K562 (cell line): Measurements from ENCODE around the gene NPTX2. TPM values are rescaled to one million over a fixed set of nuclear protein-coding genes. Genes with fewer than 3 reads are reported as not detected.

Experiments
- ATAC-seq: fragments of 200-7000 bp; cut with Tn5 transposase; 3 replicates; pipeline ENCODE4 v1.9.1; 2020; ENCODE audit warnings: moderate library complexity
- BruUV-seq: library from RNA; stranded (reverse); fragments of 400-500 nt; replicated peaks from 2 replicates; lab custom pipeline; 2021; lab: Mats Ljungman, UMichigan
- CTCF ChIA-PET: fragments of 300-600 bp; formaldehyde crosslinking; extraction: SDS; loops from one replicate; lab custom pipeline; 2021; ENCODE audit warnings: low intra/inter-chr PET ratio; lab: Yijun Ruan, JAX
- POLR2A ChIA-PET: fragments of 300-600, 350-650 bp; sonication (Branson Sonifier 250); formaldehyde crosslinking; extraction: SDS; loops from one replicate; lab custom pipeline; 2021; ENCODE audit warnings: antibody characterized with exemption, inconsistent platforms; lab: Yijun Ruan, JAX
- DNase-seq, 4 experiments: peaks; one replicate each; pipeline versions ENCODE4 v3.0.0 to v3.0.0-alpha.2; 2011 to 2018; ENCODE audit warnings: low spot score in 3 of 4, mixed read lengths in 3 of 4; ENCODE audit errors: extremely low read depth in 1 of 4
- FAIRE-seq: peaks from 2 replicates; lab custom pipeline; 2011; peaks lifted over from hg19 to GRCh38; lab: Jason Lieb, UNC
- H2AFZ ChIP-seq: 2 replicates; pipeline ENCODE4 v1.6.0; 2011; ENCODE audit warnings: low read depth, low read length, control low read depth, inconsistent platforms
- H3K27ac ChIP-seq: fragments of 200-600 bp; 3 replicates; pipeline ENCODE4 v1.8.0; 2011; ENCODE audit warnings: low read depth, mild to moderate bottlenecking, control low read depth, inconsistent platforms, low read length, moderate library complexity, mixed read lengths; ENCODE audit errors: extremely low read depth
- H3K27me3 ChIP-seq, 2 experiments: fragments of 300-600 bp in 1 of 2; 2 replicates in 1 of 2; 3 replicates in 1 of 2; pipeline versions ENCODE4 v1.6.0 to v1.8.0; 2011; ENCODE audit warnings: inconsistent platforms in 2 of 2, low read length in 2 of 2, mild to moderate bottlenecking in 1 of 2, mixed read lengths in 1 of 2, moderate library complexity in 1 of 2; ENCODE audit not compliant: control insufficient read depth in 2 of 2, insufficient read depth in 2 of 2
- H3K36me3 ChIP-seq: fragments of 300-600 bp; 3 replicates; pipeline ENCODE4 v1.8.0; 2011; ENCODE audit warnings: mild to moderate bottlenecking, low read length, inconsistent platforms; ENCODE audit not compliant: control insufficient read depth, insufficient read depth
- H3K4me1 ChIP-seq, 2 experiments: fragments of 200-600 bp in 1 of 2; replicated peaks in 1 of 2; 2 replicates in 1 of 2; 3 replicates in 1 of 2; pipeline versions ENCODE4 v1.5.1 to v1.8.0; 2011; ENCODE audit warnings: inconsistent platforms in 2 of 2, low read length in 2 of 2, mild to moderate bottlenecking in 1 of 2, mixed read lengths in 1 of 2, moderate library complexity in 1 of 2; ENCODE audit not compliant: control insufficient read depth in 2 of 2, insufficient read depth in 2 of 2
- H3K4me2 ChIP-seq: 2 replicates; pipeline ENCODE4 v1.6.1; 2011; ENCODE audit warnings: low read length, control low read depth, inconsistent platforms, mixed read lengths; ENCODE audit not compliant: insufficient read depth
- H3K4me3 ChIP-seq: fragments of 200-600 bp; sonication (generic), shearing (Covaris generic); 2 replicates; pipeline ENCODE4 v1.5.1; 2016; ENCODE audit warnings: control low read depth, inconsistent platforms
- H3K79me2 ChIP-seq: fragments of 200-600 bp; 3 replicates; pipeline ENCODE4 v1.8.0; 2011; ENCODE audit warnings: low read length, inconsistent platforms; ENCODE audit not compliant: control insufficient read depth, insufficient read depth
- H3K9ac ChIP-seq, 2 experiments: 2 replicates each; pipeline versions ENCODE4 v1.6.0 to v1.6.1; 2011; ENCODE audit warnings: low read depth in 2 of 2, low read length in 2 of 2, control low read depth in 1 of 2, inconsistent platforms in 1 of 2, mild to moderate bottlenecking in 1 of 2, mixed read lengths in 1 of 2; ENCODE audit not compliant: insufficient read depth in 1 of 2
- H3K9me1 ChIP-seq: one replicate; pipeline ENCODE4 v1.6.0; 2011; ENCODE audit warnings: inconsistent platforms, mild to moderate bottlenecking, low read length, moderate library complexity; ENCODE audit not compliant: control insufficient read depth, insufficient read depth
- H3K9me3 ChIP-seq: replicated peaks from 2 replicates; pipeline ENCODE4 v1.5.1; 2011; ENCODE audit warnings: low read depth, low read length, inconsistent platforms; ENCODE audit not compliant: control insufficient read depth, insufficient read depth
- H4K20me1 ChIP-seq: replicated peaks from 2 replicates; pipeline ENCODE4 v1.6.1; 2011; ENCODE audit warnings: low read length, inconsistent platforms, mixed read lengths; ENCODE audit not compliant: control insufficient read depth, insufficient read depth
- CHD2 ChIP-seq: IDR thresholded peaks from 2 replicates; pipeline ENCODE4 v1.6.1; 2011; ENCODE audit warnings: low read depth, low read length
- KLF16 ChIP-seq: IDR thresholded peaks from 2 replicates; pipeline ENCODE4 v1.6.1; 2016; ENCODE audit warnings: antibody characterized with exemption
- PRPF4 ChIP-seq: fragments of 200-400 bp; formaldehyde crosslinking; IDR thresholded peaks from one replicate; pipeline ENCODE4 v1.6.1; 2017; ENCODE audit warnings: low read length, low read depth, mild to moderate bottlenecking; ENCODE audit not compliant: insufficient read depth, poor library complexity, severe bottlenecking
- RFX1 ChIP-seq: fragments of 450-650 bp; IDR thresholded peaks from 2 replicates; pipeline ENCODE4 v1.6.1; 2016; ENCODE audit warnings: mild to moderate bottlenecking, moderate library complexity
- TRIM25 ChIP-seq: fragments of 450-650 bp; IDR thresholded peaks from 2 replicates; pipeline ENCODE4 v1.7.0; 2016; ENCODE audit warnings: borderline replicate concordance
- WGBS: fragments of 100-300 bp; shearing (Covaris generic); methylation state at CpG from one replicate; pipeline ENCODE4 v1.1.6; 2016; ENCODE audit warnings: low coverage, mixed read lengths; ENCODE audit not compliant: insufficient coverage; ENCODE audit errors: missing lambda C conversion rate; 5-methylcytosine and 5-hydroxymethylcytosine counted together
- in situ Hi-C: fragments of 300-500 bp; cut with MboI; formaldehyde crosslinking; loops from 4 replicates; pipeline ENCODE4 v1.15.0; 2018; ENCODE audit warnings: inconsistent platforms, mixed read lengths
- intact Hi-C: fragments of 100-400 bp; cut with micrococcal nuclease; formaldehyde crosslinking; loops from 2 replicates; pipeline ENCODE4 v1.14.2; 2022
- polyA plus RNA-seq, 8 experiments: library from polyadenylated mRNA; depleted of rRNA in 4 of 8; stranded (reverse) in 5 of 8; unstranded in 3 of 8; fragments of >200 nt; fragmentation: Nextera tagmentation in 2 of 8; fragmentation: Illumina TruSeq in 1 of 8; extraction: Ambion mirVana in 2 of 8; extraction: Trizol in 1 of 8; gene quantifications; 2 replicates each; pipeline versions ENCODE4 v1.2.1 to v1.2.3, GENCODE V29; 2011 to 2014; ENCODE audit warnings: inconsistent platforms in 1 of 8, missing spikeins in 1 of 8
- total RNA-seq, 7 experiments: library from RNA; depleted of rRNA in 6 of 7; stranded (reverse); fragments of >200 nt in 6 of 7; fragmentation: Illumina TruSeq in 2 of 7; extraction: Trizol in 2 of 7; gene quantifications; 2 replicates each; pipeline versions ENCODE4 v1.2.1 to v1.2.3, GENCODE V29; 2011 to 2021; ENCODE audit warnings: low replicate concordance in 1 of 7

NPTX2 gene
- total and polyA plus RNA-seq, 9 of the 15 experiments (the other 6 are each of a cell fraction or from before 2014, with no cell fraction given), result 0.07 TPM; not detected in 8

- no peaks in the 10 kb centered on the region for H3K79me2 ChIP-seq
- no peak overlapping the region for H3K9ac ChIP-seq
- TF ChIP-seq PRPF4, result no peak
- TF ChIP-seq TRIM25, result no peak
- TF ChIP-seq RFX1, result peak; percentile 47
- TF ChIP-seq KLF16, result no peak
- no peak for TF ChIP-seq CHD2
- H3K9me3 ChIP-seq, result no peaks in the 10 kb centered on the region
- no peak for ATAC-seq
- no peak overlapping the region for H2AFZ ChIP-seq
- DNase-seq, result no peak
- in situ Hi-C loops, result no loop called here
- WGBS, result under 1% methylated on average over 35 of the region's 35 CpGs
- CTCF ChIA-PET, result no interaction called here
- no peaks in the 10 kb centered on the region for H3K36me3 ChIP-seq
- no peak overlapping the region for H3K4me2 ChIP-seq
- intact Hi-C loops, result no loop called here
- POLR2A ChIA-PET, result no interaction called here
- peaks cover 4% of the 10 kb centered on the region; the same call in 1 of the 2 replicates for H4K20me1 ChIP-seq
- no peak for FAIRE-seq
- no peaks in the 10 kb centered on the region for H3K9me1 ChIP-seq
- no peak overlapping the region for H3K27ac ChIP-seq
- no TSS peak for BruUV-seq
- H3K4me3 ChIP-seq, result no peak overlapping the region
- no peaks in the 10 kb centered on the region for H3K4me1 ChIP-seq
- peaks cover 8 to 73% of the 10 kb centered on the region in 2 experiments; a peak in 3 of 5 replicates for H3K27me3 ChIP-seq
These were observed 9.7 kb downstream of the NPTX2 start for GRCh38 chr7:98626460-98627412.
